Prostate gland (tissue), 2 donors: ENCODE data around the gene CAT.

Source experiments
- CTCF ChIP-seq, 4 experiments: fragments of 200-600 bp in 2 of 4; fragments of 450-650 bp in 2 of 4; sonication (generic) in 2 of 4; IDR thresholded peaks; 1 replicate in 3 of 4; 2 replicates in 1 of 4; pipeline ENCODE4 v1.5.1; 2016 to 2019; ENCODE audit warnings: antibody characterized with exemption in 4 of 4, mild to moderate bottlenecking in 2 of 4, moderate library complexity in 2 of 4
- POLR2A ChIP-seq: fragments of 450-650 bp; IDR thresholded peaks from one replicate; pipeline ENCODE4 v1.6.1; 2016; ENCODE audit warnings: antibody characterized with exemption, mild to moderate bottlenecking

GRCh38 chr11:34507610-34508009 lies 68.9 kb downstream of the CAT start:
- TF ChIP-seq CTCF (IDR thresholded peaks at IDR 0.05) = no peak
- no peak for TF ChIP-seq POLR2A
